GM19372 (cell line): Measurements from ENCODE around the gene NME4.
"Not testable (repeated sequence)": the region's sequence is repeated elsewhere in the genome, so short reads cannot be mapped to it uniquely, and the experiment has no call there.

Source experiments
- ATAC-seq: cut with Tn5 transposase; IDR thresholded peaks from one replicate; pipeline ENCODE4 v1.9.1; 2021; ENCODE audit warnings: mild to moderate bottlenecking, low read depth, moderate library complexity; ENCODE audit not compliant: unreplicated experiment

NME4 gene

DNA sequence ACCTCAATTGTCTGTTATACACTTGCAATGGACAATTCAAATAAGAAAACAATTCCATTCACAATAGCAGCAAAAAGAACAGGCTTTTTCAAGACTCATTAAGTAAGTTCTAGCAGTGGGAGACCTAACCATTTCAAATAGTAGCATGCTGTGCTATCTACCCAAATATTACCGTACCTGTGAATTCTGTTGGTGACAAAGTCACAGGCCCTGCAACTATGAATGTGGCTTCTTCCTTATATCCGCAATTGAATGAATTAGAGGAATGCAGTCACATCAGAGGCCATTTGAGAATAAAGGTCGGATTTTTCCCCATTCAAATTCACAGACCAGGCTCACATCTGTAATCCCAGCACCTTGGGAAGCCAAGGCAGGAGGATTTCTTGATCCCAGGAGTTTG is 800 bp upstream of the NME4 start:
- no peak for ATAC-seq

DNA sequence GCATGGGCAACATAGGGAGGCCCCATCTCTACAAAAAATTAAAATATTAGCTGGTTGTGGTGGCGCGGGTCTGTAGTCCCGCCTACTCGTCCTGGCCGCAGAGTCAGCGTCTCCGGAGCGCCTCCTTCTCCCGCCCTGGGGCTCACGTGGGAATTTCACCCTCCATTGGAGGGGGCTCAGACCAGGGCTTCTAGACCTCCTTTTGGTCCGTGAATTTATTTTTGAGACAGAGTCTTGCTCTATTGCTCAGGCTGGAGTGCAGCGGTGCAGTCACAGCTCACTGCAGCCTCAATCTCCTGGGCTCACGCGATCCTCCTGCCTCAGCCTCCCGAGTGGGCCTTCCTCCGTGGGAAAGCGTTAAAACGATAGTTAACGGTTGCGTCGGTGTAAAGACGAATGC is 394 bp upstream of the NME4 start:
- no peak for ATAC-seq

DNA sequence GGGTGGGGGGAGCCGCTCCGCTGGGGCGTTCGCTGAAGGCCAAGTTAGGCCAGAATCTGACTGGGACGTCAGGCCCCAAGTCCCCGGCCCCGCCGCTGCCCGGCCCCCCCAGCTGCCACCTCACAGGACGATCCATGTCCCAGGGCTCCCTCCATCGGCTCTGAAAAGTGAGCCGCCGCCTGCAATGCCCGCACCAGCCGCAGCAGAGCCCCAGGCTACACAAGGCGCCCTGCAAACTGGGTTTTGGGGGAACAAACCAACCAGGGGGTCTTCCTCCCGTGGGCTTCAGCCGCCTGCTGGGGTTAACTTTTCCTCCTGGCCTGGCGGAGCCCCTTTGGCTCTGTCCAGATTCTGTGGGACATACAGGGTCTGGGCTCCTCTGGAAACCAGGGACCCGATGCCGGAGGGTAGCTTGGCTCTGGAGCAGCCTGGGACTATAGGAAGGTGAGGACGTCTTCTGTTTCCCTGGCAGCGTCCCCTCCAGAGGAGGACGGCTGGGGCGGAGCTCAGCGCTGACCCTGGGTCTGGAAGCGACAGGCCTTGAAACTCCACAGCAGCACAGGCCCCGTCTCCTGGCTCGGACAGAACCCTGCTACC is 835 bp downstream of the NME4 start:
- no peak for ATAC-seq

DNA sequence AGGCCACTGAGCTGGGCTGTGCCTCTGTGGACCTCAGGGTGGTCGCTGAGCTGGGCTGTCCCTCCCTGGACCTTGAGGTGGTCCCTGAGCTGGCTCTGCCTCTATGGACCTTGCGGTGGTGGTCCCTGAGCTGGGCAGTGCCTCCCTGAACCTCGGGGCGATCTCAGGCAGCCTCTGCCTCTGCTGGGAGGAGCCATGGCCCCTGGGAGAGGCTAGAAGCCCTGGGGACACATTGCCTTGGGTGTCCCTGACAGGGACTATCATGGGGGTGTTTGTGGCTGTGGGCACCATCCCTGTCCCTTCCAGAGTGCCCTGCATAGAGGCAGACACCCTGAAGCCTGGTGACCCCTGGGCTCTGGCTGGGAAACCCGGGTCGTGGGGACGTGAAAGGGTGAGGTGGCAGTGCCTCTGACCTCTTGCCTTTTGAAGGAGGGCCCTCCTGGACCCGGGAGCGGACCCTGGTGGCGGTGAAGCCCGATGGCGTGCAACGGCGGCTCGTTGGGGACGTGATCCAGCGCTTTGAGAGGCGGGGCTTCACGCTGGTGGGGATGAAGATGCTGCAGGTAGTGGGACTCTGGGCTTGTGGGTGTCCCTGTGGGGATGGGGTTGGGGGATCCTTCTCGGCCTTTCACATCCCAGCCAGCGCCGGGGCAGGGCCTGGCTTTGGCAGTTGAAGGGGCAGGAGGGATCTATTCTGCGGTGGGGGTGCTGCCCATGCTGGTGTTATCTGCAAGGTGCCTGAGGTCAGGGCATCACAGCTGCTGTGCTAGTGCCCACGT is 1.8 kb downstream of the NME4 start:
- no peak for ATAC-seq

DNA sequence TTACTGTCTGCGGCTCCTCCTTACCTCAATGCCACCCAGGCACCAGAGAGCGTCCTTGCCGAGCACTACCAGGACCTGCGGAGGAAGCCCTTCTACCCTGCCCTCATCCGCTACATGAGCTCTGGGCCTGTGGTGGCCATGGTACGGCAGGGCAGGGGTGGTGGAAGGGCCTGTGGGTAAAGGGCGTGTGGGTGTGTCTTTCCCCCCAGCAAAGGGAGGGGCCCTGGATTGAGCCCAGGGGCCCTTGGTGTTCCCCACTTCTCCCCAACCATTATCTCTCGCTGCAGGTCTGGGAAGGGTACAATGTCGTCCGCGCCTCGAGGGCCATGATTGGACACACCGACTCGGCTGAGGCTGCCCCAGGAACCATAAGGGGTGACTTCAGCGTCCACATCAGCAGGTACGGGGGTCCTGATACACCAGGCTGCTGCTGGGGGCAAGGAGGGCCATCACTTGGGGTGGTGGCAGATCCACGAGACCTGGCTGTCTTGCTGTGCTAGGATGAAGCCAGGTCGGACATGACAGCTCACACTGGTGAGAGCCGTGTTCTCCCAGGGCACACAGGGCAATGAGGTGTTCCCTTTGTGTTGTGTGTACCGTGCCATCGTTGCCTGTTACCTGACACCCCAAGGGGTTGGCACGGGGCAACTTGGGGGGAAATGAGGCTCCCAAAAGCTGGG is 2.5 kb downstream of the NME4 start:
- no peak for ATAC-seq

DNA sequence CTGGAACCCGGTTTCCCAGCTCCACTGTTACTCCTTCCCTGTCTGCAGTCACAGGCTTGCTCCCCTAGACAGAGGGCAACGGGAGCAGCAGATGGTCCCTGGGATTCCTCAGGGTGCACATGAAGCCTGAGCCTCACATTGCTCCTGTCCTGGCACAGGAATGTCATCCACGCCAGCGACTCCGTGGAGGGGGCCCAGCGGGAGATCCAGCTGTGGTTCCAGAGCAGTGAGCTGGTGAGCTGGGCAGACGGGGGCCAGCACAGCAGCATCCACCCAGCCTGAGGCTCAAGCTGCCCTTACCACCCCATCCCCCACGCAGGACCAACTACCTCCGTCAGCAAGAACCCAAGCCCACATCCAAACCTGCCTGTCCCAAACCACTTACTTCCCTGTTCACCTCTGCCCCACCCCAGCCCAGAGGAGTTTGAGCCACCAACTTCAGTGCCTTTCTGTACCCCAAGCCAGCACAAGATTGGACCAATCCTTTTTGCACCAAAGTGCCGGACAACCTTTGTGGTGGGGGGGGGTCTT is 3.1 kb downstream of the NME4 start:
- ATAC-seq: no peak

DNA sequence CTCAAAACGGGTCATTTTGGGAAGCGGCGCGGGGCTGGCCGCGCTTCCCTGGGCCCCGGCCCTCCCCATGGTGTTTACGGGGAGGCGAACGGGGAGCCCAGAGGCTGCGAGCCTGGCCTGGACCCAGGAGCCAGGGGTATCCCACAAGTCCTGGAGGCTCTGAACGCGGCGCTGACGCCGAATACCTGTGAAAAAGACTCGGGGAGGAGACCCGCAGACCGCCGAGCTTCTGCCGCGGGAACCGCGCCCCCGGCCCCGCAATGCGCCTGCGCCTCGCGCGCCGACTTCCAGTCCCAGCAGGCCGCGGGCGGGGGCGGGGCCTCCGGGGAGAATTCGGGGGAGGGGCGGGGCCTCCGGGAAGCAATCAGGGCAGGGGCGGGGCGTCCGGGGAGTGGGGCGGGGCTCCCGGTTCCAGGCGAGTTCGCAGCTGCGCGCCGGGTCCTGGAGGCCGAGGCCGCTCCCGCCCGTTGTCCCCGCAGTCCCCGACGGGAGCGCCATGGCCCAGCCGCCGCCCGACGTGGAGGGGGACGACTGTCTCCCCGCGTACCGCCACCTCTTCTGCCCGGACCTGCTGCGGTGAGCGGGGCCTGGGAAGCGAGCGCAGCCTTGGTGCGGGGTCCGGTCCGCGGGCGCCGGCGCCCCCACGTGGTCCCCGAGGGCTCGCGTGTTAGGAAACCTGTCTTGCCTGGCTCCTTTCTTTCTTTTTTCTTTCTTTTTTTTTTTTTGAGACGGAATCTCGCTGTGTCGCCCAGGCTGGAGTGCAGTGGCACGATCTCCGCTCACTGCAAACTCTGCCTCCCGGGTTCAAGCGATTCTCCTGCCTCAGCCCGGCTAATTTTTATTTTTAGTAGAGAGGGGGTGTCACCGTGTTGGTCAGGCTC is 4.7 kb downstream of the NME4 start, which contains the start of gene DECR2:
DECR2 (plus strand) TSS at position 418 of the 881 bp plus-strand sequence; CDS start at position 497, 79 bp downstream.
- peak; percentile 68 for ATAC-seq

DNA sequence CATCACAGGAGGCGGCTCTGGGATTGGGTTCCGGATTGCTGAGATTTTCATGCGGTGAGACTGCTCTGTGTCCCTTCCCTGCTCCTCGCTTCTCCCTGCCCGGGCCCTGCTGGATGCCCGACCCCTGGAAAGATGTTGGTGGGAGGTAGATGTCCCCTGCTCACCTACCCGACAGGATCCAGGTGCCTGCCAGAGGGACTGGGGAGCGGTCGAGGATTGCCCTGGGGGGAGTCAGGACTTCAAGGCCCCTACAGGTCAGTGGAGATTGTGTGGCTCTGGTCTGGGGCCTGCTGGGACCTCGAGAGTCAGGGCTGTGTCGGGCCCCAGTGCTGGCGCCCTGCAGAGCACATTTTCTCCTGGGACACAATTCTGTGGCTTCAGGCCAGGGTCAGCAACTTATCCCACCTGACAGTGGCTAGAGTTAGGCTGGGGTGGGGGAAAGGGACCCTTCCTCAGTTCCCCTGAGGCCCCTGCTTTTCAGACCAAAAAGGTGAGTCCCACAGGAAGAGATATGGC is 8.0 kb downstream of the NME4 start:
- no peak for ATAC-seq

DNA sequence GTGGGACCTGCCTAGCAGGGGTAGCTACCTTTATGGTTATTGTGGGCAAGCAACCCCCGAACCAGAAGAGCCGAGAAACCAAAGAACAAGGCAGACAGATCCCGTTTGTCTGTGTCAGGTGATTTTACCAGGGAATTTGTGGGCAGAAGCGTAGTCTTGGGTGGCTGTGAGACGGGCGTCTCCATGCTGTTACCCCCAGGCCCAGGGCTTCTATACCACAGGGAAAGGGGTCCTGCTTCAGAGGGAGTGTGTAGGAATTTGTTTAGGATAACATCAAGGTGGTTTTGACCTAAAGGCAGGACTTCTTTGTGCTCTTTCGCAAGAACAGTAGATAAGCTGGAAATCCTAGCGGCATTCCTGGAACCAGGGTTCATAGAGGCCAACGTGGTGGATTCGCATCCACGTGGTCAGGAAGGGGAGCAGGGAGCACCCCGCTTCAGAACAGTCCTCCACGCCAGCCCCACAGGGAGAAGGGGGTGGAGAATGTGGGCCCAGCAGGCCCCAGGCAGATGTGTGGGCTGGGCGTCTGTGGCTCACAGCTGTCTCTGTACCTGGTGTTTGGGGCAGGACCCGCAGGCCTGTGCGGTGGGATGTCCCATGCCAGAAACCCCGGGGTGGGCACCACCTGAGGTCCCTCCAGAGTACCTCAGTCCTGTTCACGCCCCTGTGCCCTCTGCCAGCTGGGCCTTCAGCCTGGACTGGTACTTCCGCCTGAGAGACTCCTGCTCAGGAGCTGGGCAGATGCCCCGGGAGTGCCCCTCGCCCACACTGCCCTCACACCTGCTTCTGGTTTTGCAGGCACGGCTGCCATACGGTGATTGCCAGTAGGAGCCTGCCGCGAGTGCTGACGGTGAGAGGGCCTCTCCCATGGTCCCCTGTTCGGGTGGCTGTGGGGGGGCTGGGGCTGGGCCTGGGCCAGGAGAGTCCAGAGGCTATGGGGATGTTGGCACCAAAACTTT is 8.8 kb downstream of the NME4 start:
- no peak for ATAC-seq

DNA sequence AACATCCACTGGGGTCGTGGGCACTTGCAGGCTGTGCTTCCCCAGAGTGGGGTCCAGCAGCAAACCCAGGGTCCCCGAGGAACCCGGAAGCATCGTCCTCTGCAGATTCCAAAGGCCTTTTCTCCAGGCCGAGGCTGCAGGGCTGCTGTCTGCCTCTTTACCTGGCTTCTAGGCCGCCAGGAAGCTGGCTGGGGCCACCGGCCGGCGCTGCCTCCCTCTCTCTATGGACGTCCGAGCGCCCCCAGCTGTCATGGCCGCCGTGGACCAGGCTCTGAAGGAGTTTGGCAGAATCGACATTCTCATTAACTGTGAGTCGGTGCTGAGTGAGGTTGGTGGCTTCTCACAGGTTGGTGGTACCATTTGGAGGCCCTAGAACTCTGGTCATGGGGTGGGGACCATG is 10.3 kb downstream of the NME4 start:
- ATAC-seq: no peak

DNA sequence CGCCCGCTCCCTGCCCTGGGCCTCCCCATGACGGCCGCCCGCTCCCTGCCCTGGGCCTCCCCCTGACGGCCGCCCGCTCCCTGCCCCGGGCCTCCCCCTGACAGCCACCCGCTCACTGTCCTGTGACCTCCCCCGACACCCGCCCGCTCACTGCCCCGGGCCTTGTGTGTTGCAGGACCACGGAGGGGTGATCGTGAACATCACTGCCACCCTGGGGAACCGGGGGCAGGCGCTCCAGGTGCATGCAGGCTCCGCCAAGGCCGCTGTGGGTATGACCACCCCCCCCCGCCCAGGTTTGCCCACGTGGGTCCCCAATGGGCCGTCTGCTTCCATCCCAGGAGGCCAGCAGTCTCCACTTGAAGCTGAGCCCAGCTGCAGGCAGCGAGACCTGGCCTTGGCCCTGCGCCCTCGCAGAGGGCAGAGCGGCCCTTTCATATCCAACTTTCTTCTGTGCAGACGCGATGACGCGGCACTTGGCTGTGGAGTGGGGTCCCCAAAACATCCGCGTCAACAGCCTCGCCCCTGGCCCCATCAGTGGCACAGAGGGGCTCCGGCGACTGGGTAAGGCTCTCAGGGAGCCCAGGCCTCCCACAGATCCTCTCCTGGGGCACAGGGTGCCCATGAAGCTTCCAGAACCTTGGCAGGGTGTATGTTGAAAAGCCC is 13.6 kb downstream of the NME4 start:
- no peak for ATAC-seq

DNA sequence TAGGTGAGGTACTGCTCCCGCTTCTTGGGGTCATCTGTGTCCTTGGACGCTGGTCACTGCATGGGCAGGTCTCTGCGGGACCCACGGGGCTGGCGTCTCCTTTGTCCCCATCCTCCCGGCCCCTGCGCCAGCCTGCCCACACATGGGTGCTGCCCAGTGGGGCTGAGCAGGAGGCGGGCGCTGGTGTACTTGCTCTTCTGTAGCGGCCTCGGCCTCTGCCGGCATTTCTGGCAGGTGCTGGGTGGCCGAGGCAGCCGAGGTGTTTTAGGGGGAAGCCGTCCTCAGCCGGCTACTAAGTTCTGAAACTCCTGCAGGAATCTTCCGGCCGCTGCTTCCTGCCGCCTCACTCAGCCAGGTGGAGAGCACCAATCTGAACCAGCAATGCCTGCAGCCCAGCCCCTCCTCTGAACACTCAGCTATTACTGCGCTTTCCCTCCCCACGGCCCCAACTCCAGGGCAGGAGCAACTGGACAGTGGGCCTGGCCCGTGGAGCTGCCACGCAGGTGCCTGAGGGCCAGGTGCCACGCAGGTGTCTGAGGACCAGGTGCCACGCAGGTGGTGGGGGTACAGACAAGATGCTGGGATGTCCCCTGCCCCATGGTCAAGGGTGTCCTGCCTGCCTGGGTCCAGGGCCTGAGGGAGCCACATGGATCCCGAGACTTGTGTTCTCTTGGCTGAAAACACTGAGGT is 14.7 kb downstream of the NME4 start:
- no peak for ATAC-seq

DNA sequence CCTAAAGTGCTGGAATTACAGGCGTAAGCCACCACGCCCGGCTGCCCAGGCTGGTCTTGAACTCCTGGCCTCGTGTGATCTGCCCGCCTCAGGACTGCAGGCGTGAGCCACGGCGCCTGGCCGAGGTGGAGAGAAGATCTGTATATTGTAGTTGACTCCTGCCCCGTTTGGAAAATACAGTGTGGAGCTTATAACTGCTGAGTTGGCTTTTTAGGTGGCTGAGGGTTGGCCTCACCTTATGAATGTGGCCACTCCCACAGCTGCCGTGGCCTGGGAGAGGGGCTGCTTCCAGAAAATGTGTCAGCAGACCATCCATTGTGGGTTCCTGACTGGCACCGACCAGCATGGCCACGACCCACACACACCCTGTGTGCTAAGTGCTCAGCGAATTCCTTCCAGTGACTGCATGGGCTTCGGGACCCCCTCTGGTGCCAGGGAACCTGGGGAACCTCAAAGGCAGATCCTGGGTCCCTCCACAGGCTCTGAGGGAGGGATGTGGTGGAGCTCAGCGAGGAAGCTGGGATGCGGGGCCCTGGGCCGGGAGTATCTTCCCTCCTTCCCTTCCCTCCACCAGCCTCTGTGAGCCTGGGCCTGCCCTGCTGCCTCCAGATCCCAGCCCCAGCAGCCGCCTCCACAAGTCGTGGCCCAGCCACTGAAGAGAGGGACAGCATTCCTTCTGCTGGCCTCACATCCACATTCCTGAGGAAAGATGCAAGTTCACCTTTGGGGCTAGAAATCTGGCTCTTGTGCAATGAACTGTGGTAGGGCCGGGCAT is 17.6 kb downstream of the NME4 start:
- no peak for ATAC-seq

DNA sequence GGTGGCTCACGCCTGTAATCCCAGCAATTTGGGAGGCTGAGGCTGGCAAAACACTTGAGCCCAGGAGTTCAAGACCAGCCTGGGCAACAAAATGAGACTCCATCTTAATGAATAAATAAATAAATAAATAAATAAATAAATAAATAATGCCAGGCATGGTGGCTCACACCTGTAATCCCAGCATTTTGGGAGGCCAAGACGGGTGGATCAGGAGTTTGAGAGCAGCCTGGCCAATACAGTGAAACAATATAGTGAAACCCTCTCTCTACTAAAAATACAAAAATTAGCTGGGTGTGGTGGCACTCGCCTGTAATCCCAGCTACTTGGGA is 18.1 kb downstream of the NME4 start:
- not testable (repeated sequence) for ATAC-seq

DNA sequence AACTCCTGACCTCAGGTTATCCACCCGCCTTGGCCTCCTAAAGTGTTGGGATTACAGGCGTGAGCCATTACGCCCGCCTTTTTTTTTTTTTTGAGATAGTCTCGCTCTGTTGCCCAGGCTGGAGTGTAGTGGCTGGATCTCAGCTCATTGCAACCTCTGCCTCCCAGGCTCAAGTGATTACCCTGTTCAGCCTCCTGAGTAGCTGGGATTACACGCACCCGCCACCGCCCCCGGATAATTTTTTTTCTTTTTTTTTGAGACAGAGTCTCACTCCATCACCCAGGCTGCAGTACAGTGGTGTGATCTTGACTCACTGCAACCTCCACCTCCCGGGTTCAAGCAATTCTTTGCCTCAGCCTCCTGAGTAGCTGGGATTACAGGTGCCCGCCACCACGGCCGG is 25.2 kb downstream of the NME4 start:
- ATAC-seq: not testable (repeated sequence)

DNA sequence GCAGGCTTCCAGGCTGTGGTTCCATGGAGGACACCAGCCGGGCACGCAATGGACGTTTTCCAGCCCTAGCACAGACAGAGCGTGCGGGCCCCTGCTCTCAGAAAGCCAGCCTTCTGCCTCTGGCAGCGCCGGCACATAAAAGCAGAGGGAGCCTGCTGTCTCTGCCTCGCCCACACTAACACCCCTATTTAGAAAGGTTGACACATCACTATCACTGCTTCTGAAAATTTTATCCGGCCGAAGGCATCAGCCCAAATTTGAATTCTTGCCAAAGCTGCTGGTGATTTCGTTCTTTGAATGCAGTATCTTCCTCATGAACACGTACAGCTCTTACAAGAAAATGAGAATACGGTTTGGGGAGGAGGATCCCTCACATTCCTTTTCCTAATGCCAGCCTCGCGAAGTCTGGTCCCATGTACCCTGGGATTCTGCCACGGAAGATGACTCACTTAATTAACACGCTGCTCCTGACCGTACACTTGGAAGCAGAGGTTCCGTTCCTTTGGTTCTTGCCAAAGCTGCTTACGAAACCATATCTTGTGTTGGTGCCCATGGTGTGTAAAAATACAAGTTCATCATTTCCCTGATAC is 27.1 kb downstream of the NME4 start:
- ATAC-seq: no peak

DNA sequence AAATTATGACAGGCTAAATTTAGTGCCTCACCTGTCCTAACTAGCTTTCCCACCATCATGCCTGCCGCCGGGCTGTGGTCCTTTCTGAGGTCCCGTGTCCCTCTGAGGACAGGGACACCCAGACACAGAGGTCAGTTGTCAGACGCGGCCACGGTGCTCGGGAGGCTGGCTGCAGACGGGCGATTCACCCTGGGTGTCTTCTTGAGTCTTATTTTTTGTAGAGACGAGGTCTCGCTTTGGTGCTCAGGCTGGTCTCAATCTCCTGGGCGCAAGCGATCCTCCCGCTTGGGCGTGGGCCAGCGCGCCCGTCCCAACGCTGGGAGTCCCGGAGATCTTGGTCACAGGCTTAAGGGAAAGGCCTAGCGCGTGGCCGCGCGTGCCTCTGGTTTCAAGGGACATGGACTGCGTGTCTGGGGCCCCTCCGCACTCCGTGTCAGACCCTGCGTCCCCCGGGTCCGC is 27.7 kb downstream of the NME4 start:
- ATAC-seq: no peak
